HG03060 (cell line): ENCODE data around the gene CCNA2.

Source experiments
- ATAC-seq: cut with Tn5 transposase; IDR thresholded peaks from one replicate; pipeline ENCODE4 v1.9.1; 2021; ENCODE audit warnings: low read depth, moderate number of reproducible peaks; ENCODE audit not compliant: unreplicated experiment

Gene CCNA2

GRCh38 chr4:121778991-121779628 lies 44.6 kb downstream of the CCNA2 start:
- no peak for ATAC-seq

- no peak for ATAC-seq
Measured at GRCh38 chr4:121777625-121778024, 46.1 kb downstream of the CCNA2 start.

- ATAC-seq = no peak
Measured at GRCh38 chr4:121776610-121777401, 46.9 kb downstream of the CCNA2 start.

GRCh38 chr4:121773883-121774282 lies 49.8 kb downstream of the CCNA2 start:
- ATAC-seq = no peak

- ATAC-seq = no peak
Measured at GRCh38 chr4:121771869-121772268, 51.8 kb downstream of the CCNA2 start.

GRCh38 chr4:121769341-121769740 lies 54.3 kb downstream of the CCNA2 start:
- no peak for ATAC-seq

- no peak for ATAC-seq
Measured at GRCh38 chr4:121767166-121767565, 56.5 kb downstream of the CCNA2 start.
